Measurements from ENCODE around the gene PRDM16. TPM values are rescaled to one million over a fixed set of nuclear protein-coding genes. Genes with fewer than 3 reads are reported as not detected.

The PRDM16 gene
- total and polyA plus RNA-seq, 2 of the 8 experiments (the other 6 are each of a cell fraction or from before 2014, with no cell fraction given) = 0.39 to 0.43 TPM

- Histone ChIP-seq H4K8ac (ENCODE audit: extremely low read depth, insufficient read depth, low read length) (no peak overlapping the region; the same call in 1 of the 2 replicates), H4K20me1 (replicated peaks in 1 of 2; ENCODE audit: control insufficient read depth in 1 of 2, insufficient read depth in 2 of 2, low read length in 2 of 2) (no peaks in the 10 kb centered on the region), H3K14ac (ENCODE audit: insufficient read length) (no peak overlapping the region), H2AK5ac (ENCODE audit: low read depth, low read length) (no peak overlapping the region), H3K9me3 (ENCODE audit: insufficient read depth in 2 of 2, low read depth in 1 of 2, low read length in 1 of 2) (no peaks in the 10 kb centered on the region), H2BK12ac (ENCODE audit: low read depth, low read length) (no peak overlapping the region), H2BK5ac (ENCODE audit: low read depth, low read length) (no peak overlapping the region), H2AFZ (ENCODE audit: low read length) (no peak overlapping the region), H3K23ac (ENCODE audit: insufficient read length) (no peak overlapping the region), H3K4me1 (replicated peaks in 1 of 4; ENCODE audit: control insufficient read depth in 3 of 4, insufficient read depth in 4 of 4, low read length in 3 of 4) (peaks cover 0 to 5% (median 3%) of the 10 kb centered on the region in 4 experiments; a peak in 4 of 7 replicates), H3K4ac (replicated peaks; ENCODE audit: insufficient read length, low read depth, low read length) (no peak overlapping the region), H3K79me1 (ENCODE audit: low read depth, low read length) (no peaks in the 10 kb centered on the region), H2BK15ac (ENCODE audit: low read length) (no peak overlapping the region), H3K23me2 (ENCODE audit: low read depth, low read length) (no peaks in the 10 kb centered on the region), H3K4me2 (ENCODE audit: insufficient read depth in 1 of 2, low read depth in 2 of 2, low read length in 2 of 2) (no peak overlapping the region), H2BK120ac (replicated peaks; ENCODE audit: low read depth, low read length) (no peak overlapping the region), H3K4me3 (ENCODE audit: extremely low read depth in 1 of 4, insufficient read depth in 2 of 4, low read depth in 3 of 4, low read length in 4 of 4) (no peak overlapping the region), H4K5ac (ENCODE audit: insufficient read length, low read depth, low read length) (no peak overlapping the region), H3K79me2 (ENCODE audit: control insufficient read depth in 1 of 2, insufficient read depth in 2 of 2, low read length in 2 of 2) (no peaks in the 10 kb centered on the region), H3K27ac (ENCODE audit: low read depth, low read length) (no peak overlapping the region), H3K27me3 (replicated peaks in 1 of 4; ENCODE audit: control insufficient read depth in 3 of 4, extremely low read depth in 1 of 4, insufficient read depth in 3 of 4, low read length in 3 of 4) (no peaks in the 10 kb centered on the region), H3K56ac (replicated peaks; ENCODE audit: insufficient read length, low read depth, low read length) (no peak overlapping the region), H3K36me3 (ENCODE audit: control insufficient read depth in 2 of 4, insufficient read depth in 4 of 4, low read length in 3 of 4) (no peaks in the 10 kb centered on the region), H3K18ac (ENCODE audit: extremely low read depth, low read length) (no peak overlapping the region), H3K9ac (replicated peaks in 1 of 4; ENCODE audit: extremely low read depth in 1 of 4, low read depth in 3 of 4, low read length in 3 of 4) (no peak overlapping the region), H4K91ac (replicated peaks; ENCODE audit: insufficient read length, low read length) (no peak overlapping the region), H2BK20ac (ENCODE audit: low read length) (no peak overlapping the region)
- no peak for FAIRE-seq
- ChIA-PET POLR2A (ENCODE audit: partially characterized antibody) (no interaction called here), CTCF (ENCODE audit: partially characterized antibody) (interaction anchor here (0.8 to 1.5 kb wide), 5 partner anchors 9 to 213 kb away, joined by 3 to 4 read pairs (median 3); no protein-coding TSS in a partner anchor)
- no peak for DNase-seq (ENCODE audit: low read depth in 1 of 2, low spot score in 2 of 2)
- 93% methylated on average over 28 of the region's 35 CpGs; no CpG with 5 or more reads in 1 of the 2 experiments for WGBS, 2 experiments (ENCODE audit: extremely low coverage in 1 of 2, insufficient coverage in 1 of 2, insufficient read length in 1 of 2, insufficient replicate concordance in 2 of 2, low coverage in 1 of 2, low lambda C conversion rate in 2 of 2, missing lambda C conversion rate in 1 of 2)
- TF ChIP-seq POLR2A (IDR thresholded peaks at IDR 0.05; ENCODE audit: control extremely low read depth in 1 of 2, low read depth in 2 of 2, low read length in 2 of 2) = no peak
- TF ChIP-seq CBX8 (IDR thresholded peaks at IDR 0.05; ENCODE audit: borderline replicate concordance, low read depth, low read length) = no peak
- no peak for TF ChIP-seq USF2 (IDR thresholded peaks at IDR 0.05; ENCODE audit: low read length)
- no peak for TF ChIP-seq RAD21 (IDR thresholded peaks at IDR 0.05 in 1 of 2, conservative IDR thresholded peaks at IDR 0.05 in 1 of 2; ENCODE audit: low read depth in 2 of 2, low read length in 2 of 2)
- TF ChIP-seq TBP (IDR thresholded peaks at IDR 0.05; ENCODE audit: low read depth, low read length) = no peak
- TF ChIP-seq ATF2 (IDR thresholded peaks at IDR 0.05; ENCODE audit: low read length) = no peak
- TF ChIP-seq SUZ12 (IDR thresholded peaks at IDR 0.05; ENCODE audit: low read length) = no peak
- TF ChIP-seq TAF1 (IDR thresholded peaks at IDR 0.05; ENCODE audit: low read depth, low read length) = no peak
- TF ChIP-seq YY1 (IDR thresholded peaks at IDR 0.05; ENCODE audit: low read depth, low read length) = no peak
- TF ChIP-seq EGR1 (IDR thresholded peaks at IDR 0.05; ENCODE audit: borderline replicate concordance, low read depth, low read length) = no peak
- TF ChIP-seq POLR2AphosphoS5 (IDR thresholded peaks at IDR 0.05; ENCODE audit: low read depth, low read length) = no peak
These were observed 66.9 kb downstream of the PRDM16 start for GRCh38 chr1:3135744-3136455.

Measured in H1 (cell line).